AG04450 (cell line): ENCODE data around the gene CD164L2. TPM values are rescaled to one million over a fixed set of nuclear protein-coding genes. Genes with fewer than 3 reads are reported as not detected.
A peak's percentile ranks its signal among the peaks of the same experiment; 100 is the strongest.

Experiments
- CTCF ChIA-PET: fragments of 300-600, 350-600 bp; formaldehyde crosslinking; extraction: SDS; loops from one replicate; lab custom pipeline; 2022; ENCODE audit warnings: antibody characterized with exemption, inconsistent platforms; lab: Charles Lee
- POLR2A ChIA-PET: fragments of 350-600 bp; formaldehyde crosslinking; extraction: SDS; loops from one replicate; lab custom pipeline; 2021; ENCODE audit warnings: antibody characterized with exemption, inconsistent platforms; lab: Yijun Ruan, JAX
- DNase-seq: peaks from one replicate; pipeline ENCODE4 v3.0.0-alpha.2; 2011; ENCODE audit warnings: low read depth, low spot score
- H3K27ac ChIP-seq: one replicate; pipeline ENCODE4 v1.5.1; 2012; ENCODE audit warnings: low read depth, low read length, control low read depth
- H3K27me3 ChIP-seq: one replicate; pipeline ENCODE4 v1.6.0; 2012; ENCODE audit warnings: low read length; ENCODE audit not compliant: control insufficient read depth, insufficient read depth
- H3K4me3 ChIP-seq: 2 replicates; pipeline ENCODE4 v1.5.1; 2011; ENCODE audit warnings: mild to moderate bottlenecking, low read depth, low read length, control low read depth
- H3K9me3 ChIP-seq: 2 replicates; pipeline ENCODE4 v1.5.1; 2012; ENCODE audit warnings: low read length; ENCODE audit not compliant: control insufficient read depth, insufficient read depth
- CTCF ChIP-seq: IDR thresholded peaks from 2 replicates; pipeline ENCODE4 v1.5.1; 2011; ENCODE audit warnings: low read depth, low read length, control low read depth, inconsistent platforms
- polyA plus RNA-seq: library from polyadenylated mRNA; depleted of rRNA; stranded (reverse); fragments of >200 nt; gene quantifications from 2 replicates; pipeline ENCODE4 v1.2.3, GENCODE V29; 2011

Gene CD164L2
- polyA plus RNA-seq, 1 experiment = not detected

- CTCF ChIA-PET = interaction anchor here (1.3 to 1.4 kb wide), 2 partner anchors 14 to 18 kb away, joined by 3 to 4 read pairs; no protein-coding TSS in a partner anchor
- Histone ChIP-seq H3K9me3 (no peaks in the 10 kb centered on the region; the same call in 1 of the 2 replicates), H3K27ac (no peak overlapping the region), H3K4me3 (no peak overlapping the region), H3K27me3 (no peaks in the 10 kb centered on the region)
- POLR2A ChIA-PET = interaction anchor here (0.8 to 1.4 kb wide), 3 partner anchors 14 to 196 kb away, joined by 3 to 4 read pairs (median 3); partner anchors contain the start of gene SLC9A1
- DNase-seq = no peak
- peak; percentile 15; the same call in 1 of the 2 replicates for TF ChIP-seq CTCF
Measured at GRCh38 chr1:27350663-27351540, 32.2 kb downstream of the CD164L2 start.

- TF ChIP-seq CTCF = no peak
- Histone ChIP-seq H3K27ac (no peak overlapping the region), H3K4me3 (peak overlapping the region; percentile 48), H3K9me3 (no peaks in the 10 kb centered on the region; the same call in 1 of the 2 replicates), H3K27me3 (no peaks in the 10 kb centered on the region)
- peak; percentile 37 for DNase-seq
- ChIA-PET CTCF (interaction anchor here (0.8 to 1.4 kb wide), 2 partner anchors 15 to 257 kb away, joined by 3 to 4 read pairs; no protein-coding TSS in a partner anchor), POLR2A (interaction anchor here (0.6 to 1.8 kb wide), 6 partner anchors 8 to 195 kb away, joined by 3 to 8 read pairs (median 4); partner anchors contain the start of gene SLC9A1)
Measured at GRCh38 chr1:27349784-27350662, 33.1 kb downstream of the CD164L2 start.

GRCh38 chr1:27348861-27349783 is 34.0 kb downstream of the CD164L2 start:
- Histone ChIP-seq H3K27me3 (no peaks in the 10 kb centered on the region), H3K9me3 (no peaks in the 10 kb centered on the region; the same call in 1 of the 2 replicates), H3K4me3 (peak overlapping the region; percentile 48), H3K27ac (no peak overlapping the region)
- TF ChIP-seq CTCF = no peak
- no peak for DNase-seq
- ChIA-PET POLR2A (interaction anchor here (1.1 to 1.8 kb wide), 4 partner anchors 9 to 195 kb away, joined by 3 to 8 read pairs (median 4); partner anchors contain the start of gene SLC9A1), CTCF (interaction anchor here (0.5 to 1.4 kb wide), 3 partner anchors 16 to 258 kb away, joined by 3 to 6 read pairs (median 4); no protein-coding TSS in a partner anchor)

GRCh38 chr1:27346991-27347624 is 36.0 kb downstream of the CD164L2 start:
- no peak for DNase-seq
- CTCF ChIA-PET = interaction anchor here (0.6 to 1.0 kb wide), 2 partner anchors 9 to 14 kb away, joined by 3 to 4 read pairs; no protein-coding TSS in a partner anchor
- H3K4me3 ChIP-seq = no peak overlapping the region
- no peaks in the 10 kb centered on the region; the same call in 1 of the 2 replicates for H3K9me3 ChIP-seq
- H3K27me3 ChIP-seq = no peaks in the 10 kb centered on the region
- no peak for TF ChIP-seq CTCF
- POLR2A ChIA-PET = no interaction called here
- H3K27ac ChIP-seq = no peak overlapping the region
